ENCODE measurements around the gene ANKRD18B.
A peak's percentile ranks its signal among the peaks of the same experiment; 100 is the strongest.

GRCh38 chr9:33517373-33517772 lies 6.7 kb upstream of the ANKRD18B start:
- TF ChIP-seq, protein P1, sequence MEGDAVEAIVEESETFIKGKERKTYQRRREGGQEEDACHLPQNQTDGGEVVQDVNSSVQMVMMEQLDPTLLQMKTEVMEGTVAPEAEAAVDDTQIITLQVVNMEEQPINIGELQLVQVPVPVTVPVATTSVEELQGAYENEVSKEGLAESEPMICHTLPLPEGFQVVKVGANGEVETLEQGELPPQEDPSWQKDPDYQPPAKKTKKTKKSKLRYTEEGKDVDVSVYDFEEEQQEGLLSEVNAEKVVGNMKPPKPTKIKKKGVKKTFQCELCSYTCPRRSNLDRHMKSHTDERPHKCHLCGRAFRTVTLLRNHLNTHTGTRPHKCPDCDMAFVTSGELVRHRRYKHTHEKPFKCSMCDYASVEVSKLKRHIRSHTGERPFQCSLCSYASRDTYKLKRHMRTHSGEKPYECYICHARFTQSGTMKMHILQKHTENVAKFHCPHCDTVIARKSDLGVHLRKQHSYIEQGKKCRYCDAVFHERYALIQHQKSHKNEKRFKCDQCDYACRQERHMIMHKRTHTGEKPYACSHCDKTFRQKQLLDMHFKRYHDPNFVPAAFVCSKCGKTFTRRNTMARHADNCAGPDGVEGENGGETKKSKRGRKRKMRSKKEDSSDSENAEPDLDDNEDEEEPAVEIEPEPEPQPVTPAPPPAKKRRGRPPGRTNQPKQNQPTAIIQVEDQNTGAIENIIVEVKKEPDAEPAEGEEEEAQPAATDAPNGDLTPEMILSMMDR (IDR thresholded peaks at IDR 0.05; ENCODE audit: poor library complexity) = peak; percentile 54
- TF ChIP-seq EZH2 (IDR thresholded peaks at IDR 0.05; ENCODE audit: borderline replicate concordance) = no peak
